Activated T-helper 1 cell treated with anti-CD3 and anti-CD28 coated beads, Interleukin-12 subunit alpha, Interleukin-12 subunit beta, Interleukin-2, Interleukin-4 antibody, amounts not matched to agents 30 ng/mL and 10 ng/mL and 1 ng/mL, durations not matched to agents 14 hours and 24 hours and 36 hours (primary cell): Measurements from ENCODE around the gene FMNL2. TPM values are rescaled to one million over a fixed set of nuclear protein-coding genes. Genes with fewer than 3 reads are reported as not detected.

Experiments
- DNase-seq: peaks from one replicate; pipeline ENCODE4 v3.0.0; 2021; ENCODE audit warnings: low spot score
- H3K27ac Mint-ChIP-seq: one replicate; pipeline ENCODE4 v1.8.0; 2021; ENCODE audit warnings: mild to moderate bottlenecking, mixed read lengths
- H3K27me3 Mint-ChIP-seq: one replicate; pipeline ENCODE4 v1.8.0; 2022; ENCODE audit warnings: mild to moderate bottlenecking, moderate library complexity, mixed read lengths; ENCODE audit not compliant: insufficient read depth
- H3K36me3 Mint-ChIP-seq: one replicate; pipeline ENCODE4 v1.8.0; 2021; ENCODE audit warnings: low read depth, mixed read lengths
- H3K4me1 Mint-ChIP-seq: one replicate; pipeline ENCODE4 v1.8.0; 2021; ENCODE audit warnings: low read depth, mixed read lengths
- H3K4me3 Mint-ChIP-seq: one replicate; pipeline ENCODE4 v1.8.0; 2021; ENCODE audit warnings: mild to moderate bottlenecking, moderate library complexity, mixed read lengths
- H3K9me3 Mint-ChIP-seq: one replicate; pipeline ENCODE4 v1.8.0; 2021; ENCODE audit warnings: mixed read lengths
- intact Hi-C: fragments of 100-400 bp; cut with micrococcal nuclease; formaldehyde crosslinking; loops from one replicate; pipeline ENCODE4 v1.15.1; 2024
- total RNA-seq: library from RNA; stranded (reverse); gene quantifications from 2 replicates; pipeline ENCODE4 v1.2.3, GENCODE V29; 2022

The FMNL2 gene
- total RNA-seq, 1 donor from 2014 or later, result 14.8 TPM

DNA sequence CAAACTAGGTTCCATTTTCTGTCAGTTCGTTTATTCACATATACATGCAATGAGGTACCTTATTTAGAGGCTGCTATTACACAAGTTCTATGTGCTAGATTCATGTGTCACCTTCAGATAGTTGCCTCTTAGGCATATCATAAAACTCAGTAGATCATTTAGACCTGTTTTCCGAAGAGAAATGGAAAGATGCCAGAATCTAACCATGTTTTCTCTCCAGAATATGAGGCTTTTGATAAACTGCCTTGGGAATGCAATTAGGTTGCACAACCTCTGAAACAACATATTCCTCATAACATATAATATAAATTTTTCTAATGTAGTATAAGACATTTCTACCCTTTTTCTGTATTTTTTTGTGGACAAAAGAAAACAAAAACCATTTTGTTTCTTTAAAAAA is 274.2 kb downstream of the FMNL2 start:
- Mint-ChIP-seq H3K27me3 (peaks cover 3% of the 10 kb centered on the region), H3K36me3 (no peaks in the 10 kb centered on the region), H3K27ac (no peak overlapping the region), H3K9me3 (no peaks in the 10 kb centered on the region), H3K4me1 (peaks cover 28% of the 10 kb centered on the region), H3K4me3 (no peak overlapping the region)
- DNase-seq, result no peak
- intact Hi-C loops, result no loop called here

DNA sequence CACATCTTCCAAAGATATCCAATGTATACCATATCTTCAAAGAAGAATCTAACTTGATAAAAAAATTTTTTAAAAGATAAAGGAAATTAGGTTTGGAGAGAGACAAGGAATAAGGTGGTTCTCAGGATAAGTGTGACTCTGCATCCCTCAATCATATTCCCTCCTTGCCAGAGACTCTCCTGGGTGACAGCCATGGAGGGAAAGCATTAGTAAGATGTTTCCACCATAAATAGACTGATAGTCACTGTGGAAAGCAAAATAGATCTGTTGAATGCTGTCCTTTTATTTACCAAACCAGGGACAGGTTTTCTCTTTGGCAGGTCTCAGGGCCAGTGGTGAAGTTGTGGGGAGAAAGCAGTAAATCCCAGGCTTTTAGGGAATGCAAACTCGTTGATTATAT is 274.7 kb downstream of the FMNL2 start:
- intact Hi-C loops, result loop anchor here (5.0 kb wide), 2 partner anchors 37 to 272 kb away; partner anchors contain the start of gene FMNL2
- H3K27me3 Mint-ChIP-seq, result peaks cover 3% of the 10 kb centered on the region
- H3K27ac Mint-ChIP-seq, result no peak overlapping the region
- H3K9me3 Mint-ChIP-seq, result no peaks in the 10 kb centered on the region
- DNase-seq, result no peak
- peaks cover 31% of the 10 kb centered on the region for H3K4me1 Mint-ChIP-seq
- H3K36me3 Mint-ChIP-seq, result peaks cover under 1% of the 10 kb centered on the region
- H3K4me3 Mint-ChIP-seq, result no peak overlapping the region

GRCh38 chr2:152611458-152612231 is 276.7 kb downstream of the FMNL2 start:
- Mint-ChIP-seq H3K27me3 (peaks cover 3% of the 10 kb centered on the region), H3K27ac (peak overlapping the region; percentile 18), H3K36me3 (peaks cover 3% of the 10 kb centered on the region), H3K4me3 (peak overlapping the region; percentile 6), H3K4me1 (peaks cover 33% of the 10 kb centered on the region), H3K9me3 (no peaks in the 10 kb centered on the region)
- intact Hi-C loops, result loop anchor here (5.0 kb wide), 2 partner anchors 39 to 274 kb away; partner anchors contain the start of gene FMNL2
- DNase-seq, result no peak

GRCh38 chr2:152613235-152613634 is 278.3 kb downstream of the FMNL2 start:
- no peak overlapping the region for H3K27ac Mint-ChIP-seq
- intact Hi-C loops, result loop anchor here (5.0 kb wide), 2 partner anchors 41 to 276 kb away; partner anchors contain the start of gene FMNL2
- H3K36me3 Mint-ChIP-seq, result peaks cover 3% of the 10 kb centered on the region
- no peak for DNase-seq
- peaks cover 33% of the 10 kb centered on the region for H3K4me1 Mint-ChIP-seq
- peaks cover 3% of the 10 kb centered on the region for H3K27me3 Mint-ChIP-seq
- H3K4me3 Mint-ChIP-seq, result no peak overlapping the region
- H3K9me3 Mint-ChIP-seq, result no peaks in the 10 kb centered on the region

DNA sequence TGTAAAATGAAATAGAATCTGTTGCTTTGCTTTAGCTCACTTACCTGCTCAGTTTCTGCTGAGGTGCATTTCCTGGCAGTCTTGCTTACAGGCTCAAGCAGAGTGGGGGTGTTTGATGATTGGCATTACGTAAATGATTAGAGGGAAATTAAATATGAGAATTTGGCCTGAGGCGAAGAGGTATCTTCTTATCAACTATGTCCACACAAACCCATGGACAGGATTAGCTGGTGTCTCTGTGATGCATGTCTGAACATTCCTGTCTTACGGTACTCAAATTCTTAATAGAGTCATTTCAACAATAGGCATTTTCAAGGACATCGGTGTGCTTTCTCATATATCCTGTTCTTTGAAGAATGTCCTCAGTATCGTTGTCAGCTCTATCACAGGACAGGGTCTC is 280.2 kb downstream of the FMNL2 start:
- peaks cover 33% of the 10 kb centered on the region for H3K4me1 Mint-ChIP-seq
- no peaks in the 10 kb centered on the region for H3K27me3 Mint-ChIP-seq
- no peak overlapping the region for H3K4me3 Mint-ChIP-seq
- H3K9me3 Mint-ChIP-seq, result no peaks in the 10 kb centered on the region
- intact Hi-C loops, result no loop called here
- H3K27ac Mint-ChIP-seq, result no peak overlapping the region
- no peak for DNase-seq
- peaks cover 5% of the 10 kb centered on the region for H3K36me3 Mint-ChIP-seq

DNA sequence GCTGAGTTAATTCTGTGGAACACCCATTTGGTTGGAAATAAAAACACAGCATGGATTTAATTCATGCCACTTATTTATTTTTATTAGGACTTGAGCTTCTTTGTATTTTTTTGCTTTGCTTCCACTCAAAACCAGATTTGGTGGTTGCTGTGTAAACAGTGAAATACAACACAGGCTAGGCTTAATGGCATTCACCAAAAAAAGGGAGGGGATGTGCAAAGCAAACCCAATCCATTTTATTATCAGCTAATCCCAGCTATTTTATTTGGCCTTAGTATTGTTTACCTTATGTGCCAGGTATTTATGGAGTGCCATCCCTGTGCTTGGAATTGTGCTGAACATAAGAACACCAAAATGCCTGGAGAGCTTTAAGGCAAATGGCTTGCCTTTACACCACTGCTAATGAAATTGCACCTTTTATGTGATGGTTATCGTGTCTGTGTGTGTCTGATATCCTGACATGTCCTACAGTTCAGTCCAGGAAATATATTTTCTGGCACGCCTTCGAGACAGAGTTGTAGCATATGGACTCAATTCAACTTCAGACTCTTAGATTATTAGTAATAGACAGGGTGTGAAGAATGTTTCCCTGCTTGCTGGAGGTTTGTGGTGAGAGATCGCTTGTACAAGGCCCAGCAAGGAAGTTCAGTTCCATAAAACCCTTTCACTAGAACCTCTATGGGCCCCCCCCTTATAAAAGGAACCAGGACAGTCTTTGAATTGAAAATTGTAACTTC is 282.6 kb downstream of the FMNL2 start:
- Mint-ChIP-seq H3K9me3 (no peaks in the 10 kb centered on the region), H3K4me1 (peaks cover 21% of the 10 kb centered on the region)

DNA sequence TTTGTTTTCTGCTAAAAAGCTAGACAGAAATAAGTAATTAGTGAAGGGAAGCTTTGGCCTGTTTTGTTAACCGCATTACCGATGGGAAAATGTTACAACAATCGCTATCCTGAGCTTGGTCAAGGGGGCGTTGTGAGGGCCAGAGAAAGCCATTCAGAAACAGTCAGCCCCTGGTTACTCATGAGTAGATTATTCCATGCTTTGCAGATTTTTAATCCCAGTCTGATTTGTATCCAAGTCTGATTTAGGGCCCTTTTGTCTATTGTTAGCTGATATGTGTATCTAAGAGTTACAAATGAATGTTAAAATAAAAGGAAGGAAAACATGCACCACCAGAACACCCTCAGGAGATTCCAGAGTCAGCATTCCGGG is 283.2 kb downstream of the FMNL2 start:
- Mint-ChIP-seq H3K27me3 (no peaks in the 10 kb centered on the region), H3K36me3 (peaks cover 5% of the 10 kb centered on the region), H3K4me1 (peaks cover 15% of the 10 kb centered on the region), H3K27ac (no peak overlapping the region), H3K4me3 (no peak overlapping the region), H3K9me3 (no peaks in the 10 kb centered on the region)
- no peak for DNase-seq
- intact Hi-C loops, result no loop called here

More for the DNA sequence above, 282.6 kb downstream of the FMNL2 start:
- no peak for DNase-seq
- intact Hi-C loops, result no loop called here
- Mint-ChIP-seq H3K36me3 (peaks cover 5% of the 10 kb centered on the region), H3K27me3 (no peaks in the 10 kb centered on the region), H3K4me3 (no peak overlapping the region), H3K27ac (no peak overlapping the region)

DNA sequence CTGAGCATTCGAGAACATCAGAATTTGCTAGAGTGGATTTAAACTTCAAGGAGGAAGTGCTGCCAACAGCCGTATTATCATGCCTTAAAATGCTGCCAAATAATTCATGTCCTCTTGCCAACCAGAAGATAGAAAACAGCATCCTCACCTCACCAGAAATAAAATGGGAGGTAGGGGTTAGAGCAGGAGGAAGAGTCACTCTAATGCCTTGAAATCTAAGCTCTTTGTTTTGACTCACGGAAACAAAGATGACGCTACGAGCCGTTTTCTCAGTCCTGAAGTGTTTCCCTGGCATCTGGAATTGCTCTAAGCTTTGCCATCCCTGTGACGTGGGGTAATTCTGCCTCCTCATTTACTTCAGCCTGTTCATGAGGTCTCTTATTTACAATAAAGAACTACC is 285.2 kb downstream of the FMNL2 start:
- Mint-ChIP-seq H3K27me3 (no peaks in the 10 kb centered on the region), H3K4me1 (no peaks in the 10 kb centered on the region), H3K4me3 (no peak overlapping the region), H3K27ac (no peak overlapping the region), H3K9me3 (no peaks in the 10 kb centered on the region), H3K36me3 (peaks cover 3% of the 10 kb centered on the region)
- no peak for DNase-seq
- intact Hi-C loops, result no loop called here

DNA sequence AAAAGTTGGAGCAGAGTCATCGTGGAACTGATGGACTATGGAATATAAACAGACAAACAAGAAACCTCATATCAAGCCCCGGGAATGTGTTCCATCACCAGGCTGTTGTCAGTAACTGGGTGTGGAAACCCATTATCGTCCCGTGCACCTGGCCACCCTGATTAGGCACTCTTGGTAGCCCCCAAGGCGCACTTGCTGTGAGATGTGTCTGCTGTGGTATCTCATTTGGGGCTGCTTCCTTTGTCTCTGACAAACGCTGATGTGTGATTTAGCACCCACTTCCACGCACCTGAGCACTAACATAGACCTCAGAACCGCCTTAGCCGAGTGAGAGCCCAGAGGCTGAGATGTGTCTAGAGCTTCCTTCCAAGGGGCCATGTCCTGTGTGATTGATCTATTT is 286.0 kb downstream of the FMNL2 start:
- Mint-ChIP-seq H3K4me1 (no peaks in the 10 kb centered on the region), H3K36me3 (peaks cover 2% of the 10 kb centered on the region), H3K9me3 (no peaks in the 10 kb centered on the region), H3K4me3 (no peak overlapping the region), H3K27me3 (no peaks in the 10 kb centered on the region), H3K27ac (no peak overlapping the region)
- intact Hi-C loops, result no loop called here
- no peak for DNase-seq

DNA sequence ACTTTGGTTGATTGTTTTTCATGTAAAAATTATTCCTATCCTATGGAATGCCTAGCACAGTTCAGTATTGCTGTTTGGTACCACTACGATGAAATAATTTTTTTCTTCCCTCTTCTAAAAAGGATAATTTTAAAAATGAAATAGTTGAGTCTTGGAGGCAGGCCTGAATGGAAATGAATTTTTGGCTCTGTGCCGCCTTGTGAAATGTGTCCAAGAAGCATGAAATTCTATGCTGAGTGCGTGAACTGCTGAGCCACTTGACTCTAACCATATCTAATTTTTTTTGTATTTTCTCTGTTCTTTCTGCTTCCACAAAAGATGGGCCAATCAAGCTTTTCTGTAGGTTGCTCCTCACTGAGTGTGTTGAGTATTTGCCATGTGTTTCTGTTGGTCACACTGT is 287.2 kb downstream of the FMNL2 start:
- DNase-seq, result no peak
- H3K36me3 Mint-ChIP-seq, result peaks cover 4% of the 10 kb centered on the region
- H3K4me1 Mint-ChIP-seq, result no peaks in the 10 kb centered on the region
- H3K9me3 Mint-ChIP-seq, result no peaks in the 10 kb centered on the region
- peaks cover 4% of the 10 kb centered on the region for H3K27me3 Mint-ChIP-seq
- intact Hi-C loops, result no loop called here
- no peak overlapping the region for H3K4me3 Mint-ChIP-seq
- H3K27ac Mint-ChIP-seq, result no peak overlapping the region

- no peak for DNase-seq
- H3K4me1 Mint-ChIP-seq, result no peaks in the 10 kb centered on the region
- H3K9me3 Mint-ChIP-seq, result no peaks in the 10 kb centered on the region
- H3K27ac Mint-ChIP-seq, result no peak overlapping the region
- no peak overlapping the region for H3K4me3 Mint-ChIP-seq
- H3K36me3 Mint-ChIP-seq, result peaks cover 4% of the 10 kb centered on the region
- intact Hi-C loops, result no loop called here
- peaks cover 9% of the 10 kb centered on the region for H3K27me3 Mint-ChIP-seq
Observed at GRCh38 chr2:152623076-152623740, 288.2 kb downstream of the FMNL2 start.

DNA sequence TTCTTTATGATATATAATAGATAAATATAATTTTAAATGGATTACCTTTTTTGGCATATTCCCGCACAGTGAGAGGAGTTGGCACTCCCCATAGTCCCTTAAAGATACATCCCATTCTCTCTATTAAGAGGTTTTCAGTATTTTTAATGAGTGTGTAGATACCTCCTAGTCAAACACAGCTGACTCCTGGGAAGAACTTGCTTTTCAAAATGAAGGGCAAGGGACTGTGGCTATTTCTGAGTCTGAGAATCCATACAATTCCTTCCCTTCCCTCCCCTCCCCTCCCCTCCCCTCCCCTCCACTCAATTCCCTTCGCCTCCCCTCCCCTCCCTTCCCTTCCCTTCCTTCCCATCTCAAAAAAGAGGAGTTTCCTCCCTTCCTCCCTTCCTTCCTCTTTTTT is 288.8 kb downstream of the FMNL2 start:
- H3K4me1 Mint-ChIP-seq, result peaks cover under 1% of the 10 kb centered on the region
- intact Hi-C loops, result no loop called here
- H3K9me3 Mint-ChIP-seq, result no peaks in the 10 kb centered on the region
- no peak overlapping the region for H3K27ac Mint-ChIP-seq
- no peak for DNase-seq
- peaks cover 9% of the 10 kb centered on the region for H3K27me3 Mint-ChIP-seq
- no peak overlapping the region for H3K4me3 Mint-ChIP-seq
- H3K36me3 Mint-ChIP-seq, result peaks cover 4% of the 10 kb centered on the region

DNA sequence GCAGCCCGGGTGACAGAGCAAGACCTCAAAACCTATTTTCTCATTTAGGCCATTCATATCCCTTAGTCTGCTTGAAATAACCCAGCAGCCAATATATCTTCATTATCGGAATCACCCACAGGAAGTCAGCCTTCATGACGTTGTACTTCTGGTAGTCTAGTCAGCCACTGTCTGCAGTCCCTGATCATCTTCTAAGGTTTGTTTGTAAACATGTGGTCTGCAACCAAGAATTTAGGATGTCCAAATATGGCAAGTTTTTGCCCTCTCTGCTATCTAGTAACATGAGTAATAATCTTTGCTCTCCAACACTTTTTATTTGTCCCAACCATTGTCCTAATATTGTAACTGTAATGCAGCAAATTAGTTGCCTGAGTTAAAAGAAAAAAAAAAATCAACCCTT is 289.8 kb downstream of the FMNL2 start:
- H3K4me3 Mint-ChIP-seq, result no peak overlapping the region
- H3K36me3 Mint-ChIP-seq, result peaks cover 3% of the 10 kb centered on the region
- H3K27me3 Mint-ChIP-seq, result peaks cover 9% of the 10 kb centered on the region

More for the DNA sequence above, 289.8 kb downstream of the FMNL2 start:
- H3K27ac Mint-ChIP-seq, result no peak overlapping the region
- H3K9me3 Mint-ChIP-seq, result no peaks in the 10 kb centered on the region
- no peak for DNase-seq
- intact Hi-C loops, result no loop called here
- peaks cover 11% of the 10 kb centered on the region for H3K4me1 Mint-ChIP-seq
